ENCODE measurements around the gene MRTFB.
"Not testable (repeated sequence)": the region's sequence is repeated elsewhere in the genome, so short reads cannot be mapped to it uniquely, and the experiment has no call there.

The MRTFB gene

GRCh38 chr16:14070877-14071575, at the start of gene MRTFB:
Gene MRTFB, plus strand, starts transcription at chr16:14071319. Its CDS starts 69,288 bp downstream, at chr16:14140607.
- DNase-seq = peak; percentile 52

- not testable (repeated sequence) for DNase-seq
These were observed 47.6 kb upstream of the MRTFB start for GRCh38 chr16:14023526-14023925.

- no peak for DNase-seq
These were observed 46.8 kb upstream of the MRTFB start for GRCh38 chr16:14024283-14024682.

GRCh38 chr16:14026572-14027285, 44.4 kb upstream of the MRTFB start:
- DNase-seq = no peak

GRCh38 chr16:14028202-14028601, 42.9 kb upstream of the MRTFB start:
- DNase-seq = no peak

- no peak for DNase-seq
These were observed 41.5 kb upstream of the MRTFB start for GRCh38 chr16:14029658-14030057.

- DNase-seq = no peak
These were observed 36.0 kb upstream of the MRTFB start for GRCh38 chr16:14035092-14035491.

GRCh38 chr16:14036889-14037288, 34.2 kb upstream of the MRTFB start:
- no peak for DNase-seq

GRCh38 chr16:14037960-14038359, 33.2 kb upstream of the MRTFB start:
- DNase-seq = no peak

GRCh38 chr16:14041164-14041563, 30.0 kb upstream of the MRTFB start:
- DNase-seq = no peak

GRCh38 chr16:14042706-14043105, 28.4 kb upstream of the MRTFB start:
- DNase-seq = no peak

GRCh38 chr16:14043278-14043677, 27.8 kb upstream of the MRTFB start:
- DNase-seq = no peak

- DNase-seq = no peak
These were observed 27.3 kb upstream of the MRTFB start for GRCh38 chr16:14043793-14044192.

- not testable (repeated sequence) for DNase-seq
These were observed 23.8 kb upstream of the MRTFB start for GRCh38 chr16:14047121-14047859.

GRCh38 chr16:14050291-14051027, 20.7 kb upstream of the MRTFB start:
- no peak for DNase-seq

GRCh38 chr16:14051103-14051729, 19.9 kb upstream of the MRTFB start:
- DNase-seq = no peak

GRCh38 chr16:14056970-14057369, 14.1 kb upstream of the MRTFB start:
- no peak for DNase-seq

GRCh38 chr16:14057878-14058382, 13.2 kb upstream of the MRTFB start:
- DNase-seq = no peak

- no peak for DNase-seq
These were observed 9.3 kb upstream of the MRTFB start for GRCh38 chr16:14061732-14062259.

- DNase-seq = no peak
These were observed 8.9 kb upstream of the MRTFB start for GRCh38 chr16:14062261-14062660.

- no peak for DNase-seq
These were observed 7.2 kb upstream of the MRTFB start for GRCh38 chr16:14063618-14064581.
